Activated CD8-positive, alpha-beta memory T cell treated with anti-CD3 and anti-CD28 coated beads for 4 hours (primary cell): ENCODE results near the gene VPS4A.

ENCODE experiments used
- DNase-seq, 2 donors: peaks; one replicate each; pipeline ENCODE4 v3.0.0-alpha.2; 2020; ENCODE audit warnings: low read depth in 2 of 2

Gene VPS4A

GRCh38 chr16:69365901-69366300, 54.8 kb downstream of the VPS4A start:
- no peak for DNase-seq

DNA sequence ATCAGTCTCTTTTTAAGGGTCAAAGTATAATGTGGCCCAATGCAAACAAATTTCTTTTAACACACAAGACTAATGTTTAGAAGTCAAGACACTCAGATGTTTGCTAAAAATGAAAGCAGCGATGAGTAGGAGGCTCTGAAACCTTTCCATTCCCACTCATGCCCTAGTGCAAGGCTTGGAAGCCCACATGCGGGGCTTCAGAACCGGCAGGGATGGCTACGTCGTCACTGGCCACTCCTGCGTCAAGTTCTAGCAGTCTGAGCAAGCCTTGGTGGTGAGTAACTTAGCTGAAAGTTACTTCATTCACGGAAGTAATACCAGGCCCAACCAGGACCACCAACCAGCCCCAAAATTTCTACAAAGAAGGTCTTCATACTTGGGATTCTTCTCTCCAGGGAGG, 55.3 kb downstream of the VPS4A start:
- DNase-seq: no peak

DNA sequence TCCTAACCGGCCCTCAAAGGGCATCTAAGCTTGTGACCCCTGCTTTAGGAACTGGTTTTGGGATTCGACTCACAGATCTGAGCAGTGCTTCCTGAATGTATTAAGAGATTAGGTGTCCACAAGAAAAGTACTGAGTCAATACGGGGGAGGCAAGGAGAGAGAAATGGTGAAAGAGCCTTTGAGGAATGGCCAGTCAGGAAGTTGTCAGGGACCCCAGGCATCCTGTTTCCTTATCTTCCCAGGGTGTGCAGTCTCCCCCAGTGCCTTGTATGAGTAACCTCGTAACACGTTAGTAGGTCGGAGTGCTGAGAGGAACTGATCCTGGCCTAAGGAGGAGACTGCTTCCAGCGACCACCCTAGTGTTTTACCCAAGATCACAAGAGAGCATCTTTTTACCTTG, 56.8 kb downstream of the VPS4A start:
- no peak for DNase-seq

GRCh38 chr16:69368866-69369265, 57.7 kb downstream of the VPS4A start:
- no peak for DNase-seq

- DNase-seq: no peak
These were observed 60.4 kb downstream of the VPS4A start for GRCh38 chr16:69371564-69371963.

GRCh38 chr16:69373019-69373418, 61.9 kb downstream of the VPS4A start:
- DNase-seq: no peak
